Occipital lobe (tissue), 1 donor: ENCODE data around the gene LRRC4B. TPM values are rescaled to one million over a fixed set of nuclear protein-coding genes. Genes with fewer than 3 reads are reported as not detected.

Experiments
- total RNA-seq: library from RNA; depleted of rRNA; stranded (reverse); fragments of >200 nt; gene quantifications from one replicate; pipeline ENCODE4 v1.2.3, GENCODE V29; 2014

LRRC4B gene
- total RNA-seq, 1 donor from 2014 or later = 75.8 TPM

Other genes with a start within 250 kb of the LRRC4B start
- 2.3 TPM for gene KCNC3, start 239.1 kb downstream of the LRRC4B start, total RNA-seq
- 0.16 TPM for gene NAPSA, start 202.8 kb downstream of the LRRC4B start, total RNA-seq
- gene NR1H2, start 192.0 kb downstream of the LRRC4B start, total RNA-seq = 18.9 TPM
- 17.5 TPM for gene POLD1, start 184.1 kb downstream of the LRRC4B start, total RNA-seq
- not detected for gene SPIB, start 149.5 kb downstream of the LRRC4B start, total RNA-seq
- gene MYBPC2, start 135.5 kb downstream of the LRRC4B start, total RNA-seq = not detected
- gene EMC10, start 91.9 kb downstream of the LRRC4B start, total RNA-seq = 59.0 TPM
- 0.62 TPM for gene GARIN5A, start 91.6 kb downstream of the LRRC4B start, total RNA-seq
- gene JOSD2, start 57.2 kb downstream of the LRRC4B start, total RNA-seq = 3.9 TPM
- 0.62 TPM for gene ASPDH, start 54.5 kb downstream of the LRRC4B start, total RNA-seq
- 17.0 TPM for gene SYT3, start 71.4 kb upstream of the LRRC4B start, total RNA-seq
- 2.3 TPM for gene C19orf81, start 81.0 kb upstream of the LRRC4B start, total RNA-seq
- gene SHANK1, start 151.4 kb upstream of the LRRC4B start, total RNA-seq = 15.9 TPM
- 2.5 TPM for gene CLEC11A, start 154.9 kb upstream of the LRRC4B start, total RNA-seq
- gene GPR32, start 202.0 kb upstream of the LRRC4B start, total RNA-seq = not detected
- gene ACP4, start 222.0 kb upstream of the LRRC4B start, total RNA-seq = not detected